Right atrium auricular region (tissue), 2 donors: ENCODE data around the gene WDPCP. TPM values are rescaled to one million over a fixed set of nuclear protein-coding genes. Genes with fewer than 3 reads are reported as not detected.

Experiments used
- DNase-seq: peaks from one replicate; pipeline ENCODE4 v3.0.0-alpha.2; 2019; ENCODE audit warnings: low spot score
- H3K27ac ChIP-seq, 2 donors: fragments of 200-600 bp; sonication (generic); 1 replicate in 1 of 2; 2 replicates in 1 of 2; pipeline ENCODE4 v1.5.1; 2016 to 2019
- H3K27me3 ChIP-seq, 2 donors: fragments of 200-600 bp; sonication (generic); one replicate each; pipeline versions ENCODE4 v1.5.1 to v1.6.0; 2017 to 2019
- H3K36me3 ChIP-seq: fragments of 200-600 bp; sonication (generic); one replicate; pipeline ENCODE4 v1.5.1; 2016
- H3K4me1 ChIP-seq, 2 donors: fragments of 200-600 bp; sonication (generic); one replicate each; pipeline versions ENCODE4 v1.5.1 to v1.6.0; 2017 to 2019
- H3K4me3 ChIP-seq, 2 donors: fragments of 200-600 bp; sonication (generic); 1 replicate in 1 of 2; 2 replicates in 1 of 2; pipeline ENCODE4 v1.5.1; 2017 to 2019; ENCODE audit warnings: mild to moderate bottlenecking in 1 of 2, moderate library complexity in 1 of 2
- H3K9me3 ChIP-seq, 2 donors: fragments of 200-600 bp; sonication (generic); one replicate each; pipeline ENCODE4 v1.5.1; 2019
- total RNA-seq, 2 donors: library from RNA; depleted of rRNA; stranded (reverse); fragments of >200 nt; gene quantifications; one replicate each; pipeline ENCODE4 v1.1.0, GENCODE V29; 2016
- TF ChIP-seq, protein P1 (sequence below), 2 donors: fragments of 200-600 bp; sonication (generic); IDR thresholded peaks; one replicate each; pipeline ENCODE4 v1.5.1; 2019; ENCODE audit warnings: antibody characterized with exemption in 2 of 2

Gene WDPCP
- total RNA-seq, 2 donors from 2014 or later: 8.7 to 12.6 TPM

DNA sequence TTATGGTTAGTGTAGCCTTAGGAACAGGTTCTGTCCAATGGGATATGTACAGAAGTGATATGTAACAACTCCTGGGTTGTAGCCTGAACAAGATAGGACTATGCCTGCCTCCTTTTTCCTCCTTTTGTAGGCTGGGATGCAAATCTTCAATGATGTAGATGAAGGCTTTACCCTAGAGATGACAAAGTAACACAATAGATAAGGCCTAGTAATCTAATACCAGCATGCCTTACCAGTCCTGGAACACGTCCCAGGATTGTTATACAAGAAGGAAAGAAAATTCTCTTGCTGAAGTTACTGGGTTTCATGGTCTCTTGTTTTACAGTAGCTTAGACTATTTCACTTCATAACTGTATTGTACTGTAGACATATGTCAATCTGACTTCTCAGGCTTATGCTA, 345.5 kb downstream of the WDPCP start:
- Histone ChIP-seq H3K36me3 (no peaks in the 10 kb centered on the region), H3K27me3 (no peaks in the 10 kb centered on the region), H3K4me3 (no peak overlapping the region), H3K9me3 (no peaks in the 10 kb centered on the region), H3K4me1 (no peaks in the 10 kb centered on the region), H3K27ac (no peak overlapping the region)
- no peak for DNase-seq
- TF ChIP-seq, protein P1, sequence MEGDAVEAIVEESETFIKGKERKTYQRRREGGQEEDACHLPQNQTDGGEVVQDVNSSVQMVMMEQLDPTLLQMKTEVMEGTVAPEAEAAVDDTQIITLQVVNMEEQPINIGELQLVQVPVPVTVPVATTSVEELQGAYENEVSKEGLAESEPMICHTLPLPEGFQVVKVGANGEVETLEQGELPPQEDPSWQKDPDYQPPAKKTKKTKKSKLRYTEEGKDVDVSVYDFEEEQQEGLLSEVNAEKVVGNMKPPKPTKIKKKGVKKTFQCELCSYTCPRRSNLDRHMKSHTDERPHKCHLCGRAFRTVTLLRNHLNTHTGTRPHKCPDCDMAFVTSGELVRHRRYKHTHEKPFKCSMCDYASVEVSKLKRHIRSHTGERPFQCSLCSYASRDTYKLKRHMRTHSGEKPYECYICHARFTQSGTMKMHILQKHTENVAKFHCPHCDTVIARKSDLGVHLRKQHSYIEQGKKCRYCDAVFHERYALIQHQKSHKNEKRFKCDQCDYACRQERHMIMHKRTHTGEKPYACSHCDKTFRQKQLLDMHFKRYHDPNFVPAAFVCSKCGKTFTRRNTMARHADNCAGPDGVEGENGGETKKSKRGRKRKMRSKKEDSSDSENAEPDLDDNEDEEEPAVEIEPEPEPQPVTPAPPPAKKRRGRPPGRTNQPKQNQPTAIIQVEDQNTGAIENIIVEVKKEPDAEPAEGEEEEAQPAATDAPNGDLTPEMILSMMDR (IDR thresholded peaks at IDR 0.05): no peak

DNA sequence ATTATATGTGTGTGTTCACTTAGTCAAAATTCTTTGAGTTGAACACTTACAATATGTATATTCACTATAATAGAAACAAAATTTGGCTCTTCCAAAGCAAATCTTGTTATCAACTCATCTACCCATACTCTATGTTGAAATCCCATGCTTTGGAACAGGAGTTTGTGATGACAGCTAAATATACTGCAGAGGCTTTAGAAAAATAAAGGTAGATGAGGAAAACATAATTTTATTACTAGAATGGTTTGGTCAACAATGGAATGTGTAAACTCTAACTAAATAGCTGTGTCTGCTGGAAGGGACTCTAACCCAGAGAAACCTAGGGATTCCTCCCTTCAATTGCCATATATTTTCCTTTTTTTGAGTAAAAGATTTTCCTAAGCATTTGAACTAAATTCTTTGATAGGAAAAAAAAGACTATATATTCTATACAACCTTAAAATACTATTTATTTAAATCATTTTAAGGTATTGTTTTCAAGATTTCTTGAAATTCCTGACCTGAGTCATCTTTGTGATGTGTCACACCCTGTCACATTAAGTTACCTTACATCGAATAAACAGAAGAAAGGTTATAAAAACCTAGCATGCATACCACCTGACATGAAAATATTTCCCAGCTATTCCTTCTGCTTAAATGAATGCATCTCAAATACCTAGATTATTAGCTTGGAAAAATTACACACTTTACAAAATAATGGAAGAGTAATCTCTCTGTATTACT, 362.2 kb downstream of the WDPCP start:
- no peak for DNase-seq
- no peaks in the 10 kb centered on the region for H3K4me1 ChIP-seq
- H3K4me3 ChIP-seq: no peak overlapping the region
- H3K9me3 ChIP-seq: peaks cover 0 to 4% of the 10 kb centered on the region in 2 donors
- H3K27me3 ChIP-seq: no peaks in the 10 kb centered on the region
- TF ChIP-seq, protein P1 (IDR thresholded peaks at IDR 0.05): no peak
- no peaks in the 10 kb centered on the region for H3K36me3 ChIP-seq
- H3K27ac ChIP-seq: no peak overlapping the region

DNA sequence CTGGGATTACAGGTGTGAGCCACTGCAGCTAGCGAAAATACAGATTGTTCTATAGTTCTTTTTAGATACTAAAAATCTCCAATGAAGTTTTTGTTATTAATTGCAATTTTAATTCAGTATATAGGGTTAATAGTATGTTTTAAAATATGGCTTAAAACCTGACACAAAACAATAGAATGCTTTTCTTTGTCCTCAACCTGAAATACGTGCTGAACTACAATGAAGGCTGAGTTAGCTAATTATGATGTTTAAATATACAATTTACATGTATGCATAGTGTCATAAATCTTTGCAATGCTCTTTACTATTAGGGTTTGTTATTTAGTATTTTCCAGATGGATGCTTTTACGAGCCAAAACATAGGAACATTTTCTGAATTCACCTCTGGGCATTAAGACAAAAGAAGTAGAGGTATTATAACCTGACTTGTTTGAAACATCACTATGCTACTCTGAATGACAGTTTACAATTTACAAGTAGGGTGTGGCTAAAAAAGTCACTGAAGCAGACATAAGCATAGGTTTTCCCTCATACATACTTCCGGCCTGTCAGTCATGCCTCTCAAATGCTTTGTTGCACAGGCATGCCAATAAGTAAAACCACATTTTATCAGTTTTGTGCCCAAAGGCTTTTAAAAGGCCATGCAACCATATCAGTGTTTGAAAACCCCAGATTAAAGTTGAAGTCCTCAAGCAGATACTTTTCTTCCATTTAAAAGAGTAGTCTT, 369.3 kb downstream of the WDPCP start:
- Histone ChIP-seq H3K9me3 (peaks cover 0 to 3% of the 10 kb centered on the region in 2 donors), H3K27ac (no peak overlapping the region), H3K4me3 (no peak overlapping the region), H3K36me3 (no peaks in the 10 kb centered on the region), H3K27me3 (no peaks in the 10 kb centered on the region), H3K4me1 (no peaks in the 10 kb centered on the region)
- TF ChIP-seq, protein P1 (IDR thresholded peaks at IDR 0.05): no peak
- DNase-seq: no peak

DNA sequence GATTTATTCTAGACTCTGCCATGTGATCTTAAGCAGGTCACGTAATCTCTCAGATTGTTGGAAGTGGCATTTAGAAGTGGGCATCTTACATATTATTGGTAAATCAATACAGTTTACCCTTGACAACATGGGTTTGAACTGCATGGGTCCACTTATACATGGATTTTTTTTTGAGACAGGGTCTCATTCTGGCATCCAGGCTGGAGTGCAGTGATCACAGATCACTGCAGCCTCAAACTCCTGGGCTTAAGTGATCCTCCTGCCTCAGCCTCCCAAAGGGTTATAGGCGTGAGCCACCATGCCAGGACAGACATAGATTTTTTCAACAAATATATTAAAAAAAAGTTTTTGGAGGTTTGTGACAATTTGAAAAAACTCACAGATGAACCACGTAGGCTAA, 393.0 kb downstream of the WDPCP start:
- TF ChIP-seq, protein P1 (IDR thresholded peaks at IDR 0.05): no peak
- Histone ChIP-seq H3K27ac (no peak overlapping the region), H3K9me3 (no peaks in the 10 kb centered on the region), H3K4me1 (no peaks in the 10 kb centered on the region), H3K36me3 (no peaks in the 10 kb centered on the region), H3K4me3 (no peak overlapping the region), H3K27me3 (no peaks in the 10 kb centered on the region)
- DNase-seq: no peak

DNA sequence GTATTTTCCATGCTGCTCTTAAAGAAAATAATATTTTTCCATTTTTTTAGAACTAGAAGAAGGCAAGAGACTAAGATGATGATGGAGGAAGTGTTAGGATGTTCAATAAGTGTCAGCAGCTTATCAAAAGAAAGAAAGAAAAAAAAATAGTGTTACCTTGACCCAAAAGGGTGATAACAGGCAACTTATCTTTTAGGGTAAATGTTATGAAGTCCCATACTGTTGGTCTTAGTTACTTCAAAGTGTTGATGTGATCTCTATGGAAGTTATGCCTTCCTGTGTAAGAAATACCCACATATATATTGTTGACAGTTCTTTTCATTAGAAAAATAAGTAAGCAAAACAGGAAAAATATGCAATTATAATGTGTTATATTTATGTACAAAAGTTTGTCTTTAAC, 394.1 kb downstream of the WDPCP start:
- no peak for DNase-seq
- H3K36me3 ChIP-seq: no peaks in the 10 kb centered on the region
- no peak overlapping the region for H3K27ac ChIP-seq
- H3K4me3 ChIP-seq: no peak overlapping the region
- no peaks in the 10 kb centered on the region for H3K9me3 ChIP-seq
- no peaks in the 10 kb centered on the region for H3K27me3 ChIP-seq
- H3K4me1 ChIP-seq: no peaks in the 10 kb centered on the region
- TF ChIP-seq, protein P1 (IDR thresholded peaks at IDR 0.05): no peak
